NCI-H2196 (cell line): ENCODE results near the gene CASS4.
A peak's percentile ranks its signal among the peaks of the same experiment; 100 is the strongest.

Source experiments
- DNase-seq: peaks from one replicate; lab custom pipeline; 2025; ENCODE audit not compliant: unreplicated experiment; lab: John Stamatoyannopoulos, UW

CASS4 gene

DNA sequence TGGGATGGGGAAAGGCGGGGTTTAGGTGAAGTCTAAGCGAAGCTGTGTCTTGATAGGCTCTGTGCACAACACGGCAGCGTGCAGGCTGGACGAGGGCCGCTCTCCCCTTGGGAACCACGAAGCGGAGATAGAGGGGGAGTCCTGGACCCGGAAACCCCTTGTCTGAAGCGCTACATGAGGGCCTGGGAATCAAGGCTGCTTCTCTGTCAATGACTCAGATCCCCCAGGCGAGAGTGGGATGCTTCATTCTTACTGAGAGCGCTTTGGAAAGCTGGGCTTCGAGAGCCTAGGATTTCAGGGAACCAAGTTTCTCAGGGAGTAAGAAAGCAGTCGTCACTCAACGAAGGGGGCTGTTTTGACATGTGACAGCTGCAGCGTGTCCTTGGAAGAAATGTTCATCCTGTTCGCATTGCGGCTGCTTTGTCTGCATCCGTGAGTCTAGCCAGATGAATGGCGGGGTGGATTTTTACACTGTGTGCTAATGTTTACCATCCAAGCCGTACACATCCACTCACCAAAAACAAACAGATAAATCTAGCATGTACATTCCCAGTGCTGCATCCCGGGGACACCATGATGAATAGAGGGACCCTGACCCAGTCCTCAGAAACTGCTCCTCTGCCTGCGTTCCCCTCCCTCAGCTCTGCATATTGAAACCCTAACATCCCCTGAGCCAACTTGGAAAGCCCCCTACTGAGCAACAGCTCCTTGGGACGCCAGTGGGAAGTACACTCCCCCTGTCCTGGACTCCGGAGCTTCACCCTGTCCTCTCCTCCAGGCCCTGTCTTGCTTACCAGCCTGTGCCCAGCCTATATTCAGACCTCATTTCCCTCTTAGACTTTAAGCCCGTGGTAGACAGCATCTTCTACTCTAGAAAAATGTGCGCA is 31.8 kb downstream of the CASS4 start:
- DNase-seq = no peak

DNA sequence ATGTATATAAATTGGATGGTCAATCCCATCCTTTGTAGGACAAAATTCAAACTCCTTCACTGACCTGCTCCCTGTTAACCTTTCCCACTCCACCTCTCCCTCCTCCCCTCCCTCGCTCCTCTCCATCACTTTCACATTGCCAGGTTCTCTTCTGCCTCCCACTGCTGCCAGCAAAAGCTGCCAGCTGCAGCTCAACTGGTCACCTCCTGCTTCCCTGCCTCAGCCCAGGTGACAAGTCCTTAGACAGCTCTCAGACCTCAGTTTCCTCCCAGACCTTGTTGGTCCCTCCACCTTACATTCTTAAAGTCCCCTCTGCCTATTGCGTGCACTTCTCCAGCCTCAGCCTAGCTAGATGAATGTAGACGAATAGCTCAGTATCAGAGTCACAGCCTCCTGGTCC is 33.1 kb downstream of the CASS4 start:
- no peak for DNase-seq

DNA sequence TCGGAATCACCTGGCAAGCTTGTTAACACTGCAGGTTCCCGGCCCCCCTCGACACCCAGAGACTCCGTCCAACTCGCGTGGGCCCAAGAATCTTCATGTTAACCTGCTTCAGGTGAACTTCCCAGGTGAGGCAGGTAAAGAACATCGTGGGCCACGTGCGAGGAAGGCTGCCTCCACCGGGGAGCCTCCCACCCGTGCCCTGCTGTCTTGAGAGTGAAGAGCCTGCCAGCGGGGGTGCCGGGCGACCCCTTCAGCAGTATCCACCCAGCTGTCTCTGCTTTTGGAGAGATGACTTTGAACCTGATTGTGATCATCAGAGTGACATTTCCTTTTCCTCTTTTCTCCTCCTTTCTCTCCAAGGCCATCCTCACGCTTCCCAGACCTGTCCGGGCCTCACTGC is 33.5 kb downstream of the CASS4 start:
- no peak for DNase-seq

DNA sequence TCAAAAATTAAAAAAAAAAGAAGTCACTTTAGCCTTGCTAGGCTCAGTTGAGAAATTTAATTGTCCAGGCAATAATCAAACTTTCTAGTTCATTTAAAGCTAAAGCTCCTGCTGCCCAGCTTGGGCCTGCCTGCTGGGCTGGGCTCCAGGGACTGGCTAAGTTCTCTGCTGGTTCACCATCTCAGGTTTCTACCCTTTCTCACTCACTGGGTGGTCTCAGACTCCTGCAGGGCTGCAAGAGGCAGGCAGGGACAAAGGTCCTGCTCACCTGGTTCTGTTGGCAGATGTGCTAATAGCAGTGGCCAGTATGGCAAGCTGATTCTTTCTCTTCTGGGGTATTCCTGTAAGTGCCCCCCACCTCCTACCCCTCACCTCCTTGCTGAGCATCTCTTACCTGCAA is 35.2 kb downstream of the CASS4 start:
- DNase-seq = no peak

DNA sequence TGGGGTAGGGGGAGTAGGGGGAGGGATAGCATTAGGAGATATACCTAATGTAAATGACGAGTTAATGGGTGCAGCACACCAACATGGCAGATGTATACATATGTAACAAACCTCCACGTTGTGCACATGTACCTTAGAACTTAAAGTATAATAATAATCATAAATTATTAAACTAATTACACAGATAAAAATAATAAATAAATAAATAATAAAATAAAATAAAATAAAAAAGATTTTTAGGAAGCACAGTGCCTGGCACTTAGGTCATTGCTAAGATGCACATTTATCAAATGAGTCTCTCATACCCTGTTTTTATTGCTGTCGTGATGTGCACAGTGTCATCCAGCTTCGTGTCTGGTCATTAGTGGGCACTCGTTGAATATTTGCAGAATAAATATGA is 37.4 kb downstream of the CASS4 start:
- no peak for DNase-seq

DNA sequence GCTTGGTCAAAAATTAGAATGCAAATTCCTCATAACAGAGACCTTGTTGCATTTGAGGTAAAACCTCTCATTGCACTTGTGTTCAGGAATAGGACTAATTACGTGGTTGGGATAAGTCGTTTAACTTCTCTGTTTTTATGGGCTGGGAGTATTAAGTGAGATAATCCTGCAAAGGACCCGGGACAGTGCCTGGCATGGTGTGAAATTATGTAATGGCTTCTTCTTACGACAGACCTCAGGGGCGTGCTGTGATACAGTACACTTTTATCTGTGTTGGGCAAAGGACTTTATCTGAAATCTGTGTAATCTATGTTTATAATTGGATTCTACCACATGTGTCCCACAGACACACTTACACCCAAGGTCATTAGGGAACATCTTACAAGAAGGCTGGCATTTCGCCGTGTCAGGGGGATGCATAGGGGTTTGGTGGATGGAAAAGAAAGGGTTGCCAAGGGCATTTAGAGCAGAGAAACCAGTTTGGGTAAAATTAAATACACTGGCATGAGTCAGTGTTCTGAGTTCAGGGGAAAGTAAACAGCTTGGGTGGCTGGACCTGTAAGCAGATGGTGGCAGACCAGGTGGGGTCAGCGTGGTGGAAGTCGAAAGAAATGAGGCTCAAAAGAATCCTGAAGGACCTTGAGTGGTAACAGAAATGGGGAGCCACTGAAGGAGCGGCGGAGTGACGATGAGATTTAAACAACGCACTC is 39.2 kb downstream of the CASS4 start:
- no peak for DNase-seq

DNA sequence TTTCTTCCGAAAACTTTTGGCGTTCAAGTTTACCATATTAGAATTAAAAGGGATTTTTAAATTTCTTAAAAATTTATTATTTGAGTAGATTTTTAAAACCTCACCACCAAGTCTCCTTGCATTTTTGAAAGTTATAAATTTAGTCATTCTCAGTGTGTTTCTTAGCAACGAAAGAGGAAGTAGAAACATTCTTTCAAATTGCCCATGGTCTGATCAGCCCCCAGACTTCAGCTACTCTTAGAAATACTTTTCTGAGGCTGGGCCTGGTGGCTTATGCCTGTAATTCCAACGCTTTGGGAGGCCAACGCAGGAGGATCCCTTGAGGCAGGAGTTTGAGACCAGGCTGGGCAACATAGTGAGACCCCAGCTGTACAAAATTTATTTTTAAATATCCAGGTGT is 41.3 kb downstream of the CASS4 start:
- no peak for DNase-seq

DNA sequence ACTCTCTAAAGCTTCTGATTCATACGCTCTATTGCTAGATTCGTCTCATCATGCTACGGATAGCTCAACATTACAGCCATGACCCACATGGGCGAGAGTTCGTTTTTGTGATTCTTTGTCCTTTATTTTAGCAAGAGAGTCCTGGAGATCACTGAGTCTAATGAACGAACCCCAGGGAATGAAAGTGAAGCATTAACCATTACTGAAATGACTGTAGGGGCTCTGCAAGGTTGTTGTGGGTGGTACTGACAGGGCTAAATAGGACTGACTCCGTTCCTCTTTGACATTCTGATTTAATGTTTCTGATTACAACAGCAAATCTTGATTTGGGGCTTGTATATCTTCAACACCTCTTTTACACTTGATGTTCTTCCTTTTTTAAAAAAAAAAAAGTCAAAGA is 42.7 kb downstream of the CASS4 start:
- DNase-seq = no peak

DNA sequence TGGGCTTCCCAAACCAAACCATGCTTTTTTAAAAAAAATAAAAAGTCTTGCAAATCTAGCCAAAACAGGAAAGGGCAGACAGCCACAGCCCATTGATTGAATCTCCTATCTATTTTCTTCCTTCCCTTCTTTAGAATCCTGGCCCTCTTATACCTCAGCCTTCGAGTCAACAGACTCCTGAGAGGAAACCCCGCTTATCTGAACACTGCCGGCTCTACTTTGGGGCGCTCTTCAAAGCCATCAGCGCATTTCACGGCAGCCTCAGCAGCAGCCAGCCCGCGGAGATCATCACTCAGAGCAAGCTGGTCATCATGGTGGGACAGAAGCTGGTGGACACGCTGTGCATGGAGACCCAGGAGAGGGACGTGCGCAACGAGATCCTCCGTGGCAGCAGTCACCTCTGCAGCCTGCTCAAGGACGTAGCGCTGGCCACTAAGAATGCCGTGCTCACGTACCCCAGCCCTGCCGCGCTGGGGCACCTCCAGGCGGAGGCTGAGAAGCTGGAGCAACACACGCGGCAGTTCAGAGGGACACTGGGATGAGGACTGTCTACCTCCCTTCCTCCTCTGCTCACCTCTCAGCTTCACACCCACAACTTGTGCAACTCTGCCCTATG is 46.3 kb downstream of the CASS4 start:
- DNase-seq = no peak

DNA sequence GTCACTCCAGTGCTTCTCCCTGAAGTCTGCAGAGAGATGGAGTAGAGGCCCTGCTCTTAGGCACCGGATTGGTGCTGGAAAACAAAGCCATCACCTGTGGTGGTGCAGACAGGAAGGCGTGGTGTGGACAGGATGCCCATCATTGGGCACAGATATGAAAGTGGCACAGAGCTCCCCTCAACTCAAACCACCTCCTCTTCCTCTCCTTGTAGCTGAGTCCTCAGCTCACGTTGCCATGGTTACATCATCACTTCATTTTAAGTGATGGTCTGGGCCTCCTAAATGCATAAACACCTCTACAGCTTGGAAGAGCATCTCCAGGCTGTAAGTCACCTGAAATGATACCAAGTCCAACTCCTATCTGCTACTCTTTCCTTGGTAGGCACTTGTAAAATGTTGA is 48.4 kb downstream of the CASS4 start:
- DNase-seq = no peak

DNA sequence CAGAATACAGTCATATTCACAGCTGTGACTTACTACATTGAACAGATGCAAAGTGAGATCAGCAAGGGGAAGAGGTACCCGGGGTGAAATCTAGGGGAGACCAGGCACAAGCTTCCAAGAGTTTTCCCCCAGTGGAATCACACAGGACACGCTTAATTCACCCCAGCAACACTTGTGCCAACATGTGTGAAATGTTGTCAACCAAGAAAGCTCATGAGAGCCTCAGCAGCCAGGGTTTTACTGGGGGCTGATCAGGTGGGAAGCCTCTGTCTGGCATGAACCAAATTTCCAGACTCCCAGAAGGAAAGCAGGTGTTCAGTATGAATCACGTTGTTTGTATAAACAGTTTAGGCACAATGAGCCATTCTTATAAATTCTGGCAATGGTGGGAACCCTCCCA is 49.5 kb downstream of the CASS4 start:
- no peak for DNase-seq

DNA sequence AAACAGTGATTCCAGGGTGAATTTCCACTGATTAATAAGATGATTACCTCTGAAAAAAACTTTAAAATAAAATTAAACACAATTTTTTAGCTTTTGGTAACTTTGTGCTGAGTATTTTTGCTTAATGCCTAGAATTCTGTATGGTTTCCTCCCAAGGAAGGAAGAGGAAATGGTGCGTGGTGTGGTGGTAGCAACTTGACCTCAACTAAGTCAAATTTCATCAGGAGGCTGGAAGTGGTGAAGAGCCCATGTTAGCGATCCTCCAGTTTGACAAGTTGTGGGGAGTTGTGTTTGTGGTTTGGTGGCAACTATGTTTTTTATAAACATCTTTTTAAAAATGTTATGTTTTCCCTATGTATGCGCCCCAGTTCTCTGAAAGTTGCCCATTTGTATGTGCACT is 51.4 kb downstream of the CASS4 start:
- DNase-seq = no peak

DNA sequence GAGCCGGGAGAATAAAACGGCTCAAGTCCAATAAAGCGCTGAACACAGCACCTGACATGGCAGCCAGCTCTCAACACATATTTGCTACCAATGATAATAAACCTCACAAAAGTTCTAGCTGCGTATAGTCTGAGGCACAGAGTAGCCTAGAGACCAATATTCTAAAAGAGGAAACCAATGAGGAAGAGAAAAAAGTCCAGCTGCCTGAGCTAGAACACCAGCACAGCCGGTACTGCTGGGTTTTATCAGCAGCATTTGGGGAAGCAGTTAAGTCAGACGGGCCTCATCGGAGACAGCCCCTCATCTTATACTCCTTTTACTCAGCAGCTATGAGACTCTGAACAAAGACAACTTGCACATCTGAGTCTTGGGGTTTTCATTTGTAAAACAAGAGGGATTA is 53.9 kb downstream of the CASS4 start:
- no peak for DNase-seq

DNA sequence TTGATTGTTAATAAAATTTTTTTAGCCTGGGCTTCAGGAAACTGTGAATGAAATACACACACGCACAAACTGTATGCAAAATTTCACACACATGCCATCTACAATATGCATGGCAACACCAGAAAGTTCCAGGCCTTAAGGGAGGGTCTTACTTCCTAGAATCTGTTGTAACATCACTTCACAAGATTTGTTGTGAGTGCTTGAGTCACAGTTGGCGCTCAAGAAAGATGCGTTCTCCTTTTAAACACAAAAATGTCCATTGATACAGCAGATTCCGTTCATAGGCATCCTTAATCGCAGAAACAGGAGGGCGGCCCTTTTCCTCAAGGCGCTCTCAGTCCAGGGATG is 55.9 kb downstream of the CASS4 start:
- no peak for DNase-seq

DNA sequence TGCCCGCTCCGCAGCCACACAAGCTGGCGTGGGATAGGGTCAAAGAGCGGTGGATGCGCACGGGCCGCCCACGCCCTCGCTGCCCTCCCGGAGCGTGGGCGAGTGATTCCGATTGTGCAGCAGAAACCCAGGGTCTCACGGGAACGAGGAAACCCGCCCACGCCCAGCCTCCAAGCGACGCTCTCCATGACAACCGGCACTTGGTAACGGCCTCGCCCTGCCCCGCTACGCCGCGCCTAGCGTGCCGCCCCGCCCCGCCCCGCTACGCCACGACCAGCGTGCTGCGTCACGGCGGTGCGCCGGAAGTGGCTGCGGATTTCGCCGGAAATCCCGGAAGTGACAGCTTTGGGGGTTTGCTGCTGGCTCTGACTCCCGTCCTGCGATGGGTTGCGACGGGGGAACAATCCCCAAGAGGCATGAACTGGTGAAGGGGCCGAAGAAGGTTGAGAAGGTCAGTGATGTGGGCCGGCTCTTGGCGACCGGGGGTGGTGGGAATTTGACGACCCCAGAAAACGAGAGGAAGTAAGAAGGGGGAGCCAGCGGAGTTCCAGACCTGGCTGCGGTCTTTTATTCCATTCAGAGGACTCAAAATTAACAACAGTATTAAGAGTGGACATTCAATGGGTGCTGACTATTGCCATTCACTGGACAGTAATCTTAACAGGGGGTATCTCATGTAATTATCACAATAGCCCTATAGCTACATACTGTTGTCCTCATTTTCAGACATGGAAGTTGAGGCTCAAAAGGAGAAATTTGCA is 56.4 kb downstream of the CASS4 start, which contains the start of gene RTF2:
RTF2 (plus strand) TSS at position 312 of the 761 bp plus-strand sequence; CDS start at position 383, 71 bp downstream.
- DNase-seq = peak; percentile 94

DNA sequence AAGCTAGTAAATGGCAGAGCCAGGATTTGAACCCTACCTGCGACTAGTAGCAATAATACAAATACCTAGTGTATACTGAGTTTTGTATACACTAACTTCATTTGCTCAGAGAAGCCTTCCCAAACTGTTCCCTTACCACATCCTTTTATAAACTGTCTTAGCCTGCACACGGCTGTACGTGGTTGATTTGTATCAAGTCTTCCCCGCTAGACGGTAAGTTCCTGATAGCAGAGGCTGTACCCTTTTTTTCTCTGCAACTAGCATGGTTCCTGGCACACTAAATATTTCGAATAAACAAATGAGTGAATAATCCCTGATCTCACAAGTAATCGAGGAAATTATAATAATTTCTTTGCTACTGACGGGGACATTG is 57.0 kb downstream of the CASS4 start:
- no peak for DNase-seq

DNA sequence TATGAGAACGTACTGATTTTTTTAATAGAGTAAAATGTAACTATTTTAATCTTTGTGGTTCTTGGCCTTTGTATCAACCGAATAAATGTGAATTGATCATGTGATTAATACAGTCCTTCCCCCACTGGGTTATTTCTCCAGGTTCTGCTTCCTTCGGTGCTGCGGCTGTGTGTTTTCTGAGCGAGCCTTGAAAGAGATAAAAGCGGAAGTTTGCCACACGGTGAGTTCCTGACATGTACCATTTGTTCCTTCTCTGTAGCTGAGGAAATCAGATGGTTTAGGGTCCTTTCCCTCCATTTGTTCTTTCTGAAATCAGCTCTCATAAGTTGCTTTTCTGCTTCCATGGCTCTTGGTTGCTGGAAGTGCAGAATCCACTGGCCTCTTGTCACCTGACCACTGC is 71.9 kb downstream of the CASS4 start:
- DNase-seq = no peak

DNA sequence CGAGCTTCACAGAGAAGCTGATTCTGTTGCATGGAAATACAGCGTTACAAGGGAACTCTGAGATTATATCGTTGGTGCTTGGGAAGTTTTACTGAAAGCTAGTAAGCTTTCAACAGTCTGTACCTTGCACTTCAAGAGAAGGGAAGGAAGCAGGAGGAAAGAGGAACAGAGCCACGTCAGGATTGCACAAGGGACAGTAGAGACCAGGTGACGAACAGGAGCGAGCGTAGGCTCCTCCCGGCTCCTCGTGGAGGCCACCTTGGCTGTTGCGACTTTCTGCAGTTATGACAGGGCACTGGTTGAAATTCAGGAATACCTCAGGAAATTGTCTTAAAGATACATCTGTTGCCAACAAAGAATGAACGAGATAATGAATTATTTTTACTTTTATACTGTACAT is 75.2 kb downstream of the CASS4 start:
- DNase-seq = no peak

DNA sequence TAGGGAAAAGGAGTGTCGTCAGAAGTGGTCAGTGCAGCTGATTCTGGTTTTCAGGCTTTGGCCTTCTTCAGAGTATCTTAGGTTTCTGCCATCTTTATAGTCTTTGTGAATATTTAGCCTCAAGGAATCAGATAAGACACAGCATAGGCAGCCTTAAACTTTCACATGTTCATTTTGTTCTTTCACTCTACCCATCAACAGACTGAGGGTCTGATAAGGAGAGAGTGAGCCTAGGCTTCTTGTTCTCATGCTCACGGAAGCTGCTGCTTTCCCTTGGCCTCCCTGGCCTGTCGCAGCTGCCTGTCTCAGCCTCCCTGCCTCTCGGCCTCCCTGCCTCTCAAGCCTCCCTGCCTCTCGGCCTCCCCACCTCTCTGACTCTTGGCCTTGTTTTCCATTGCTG is 76.5 kb downstream of the CASS4 start:
- DNase-seq = no peak

DNA sequence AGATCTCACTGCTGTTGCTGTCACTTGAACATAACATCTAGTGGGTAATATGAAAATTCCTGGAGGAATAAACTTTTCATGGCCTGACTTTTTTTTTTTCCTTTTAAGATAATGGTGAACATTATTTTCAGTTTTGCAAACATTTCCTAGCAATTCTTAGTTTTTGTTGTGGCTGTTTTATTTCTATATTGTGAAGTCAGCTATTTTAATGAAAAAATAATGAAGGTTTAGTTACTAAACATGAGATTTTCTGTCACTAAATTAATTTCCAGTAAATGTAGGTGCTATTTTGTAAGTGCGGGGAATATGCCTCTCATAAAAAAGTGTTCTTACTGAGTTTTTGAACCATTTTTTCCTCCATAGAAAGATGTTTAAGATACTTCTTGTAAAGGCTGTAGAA is 89.1 kb downstream of the CASS4 start:
- DNase-seq = no peak

DNA sequence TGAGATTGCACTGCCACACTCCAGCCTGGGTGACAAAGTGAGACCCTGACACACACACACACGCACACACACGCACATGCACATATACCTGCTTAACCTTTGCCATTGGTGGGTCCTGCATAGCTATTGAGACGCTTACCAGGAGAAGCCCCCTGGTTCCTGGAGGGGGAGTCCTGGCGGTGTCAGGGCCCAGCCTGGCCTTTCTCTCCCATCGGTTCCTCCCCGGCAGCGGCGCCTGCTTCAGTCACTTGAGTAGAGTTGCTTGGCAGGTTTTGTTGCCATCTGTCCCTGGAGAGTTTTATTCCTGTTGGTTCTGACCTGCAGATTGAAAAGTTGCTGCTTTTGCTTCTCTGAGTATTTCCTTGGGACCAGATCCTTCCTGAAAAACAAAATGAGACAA is 91.9 kb downstream of the CASS4 start:
- DNase-seq = no peak
